Stimulated activated CD4-positive, alpha-beta T cell treated with anti-CD3 and anti-CD28 coated beads, Interleukin-1b, Interleukin-23, amount 100 ng/mL, for 1 hour (primary cell): Measurements from ENCODE around the gene ADAM22.

Source experiments
- DNase-seq, 2 donors: peaks; one replicate each; pipeline ENCODE4 v3.0.0-alpha.2; 2020; ENCODE audit warnings: low read depth in 2 of 2

The ADAM22 gene

DNA sequence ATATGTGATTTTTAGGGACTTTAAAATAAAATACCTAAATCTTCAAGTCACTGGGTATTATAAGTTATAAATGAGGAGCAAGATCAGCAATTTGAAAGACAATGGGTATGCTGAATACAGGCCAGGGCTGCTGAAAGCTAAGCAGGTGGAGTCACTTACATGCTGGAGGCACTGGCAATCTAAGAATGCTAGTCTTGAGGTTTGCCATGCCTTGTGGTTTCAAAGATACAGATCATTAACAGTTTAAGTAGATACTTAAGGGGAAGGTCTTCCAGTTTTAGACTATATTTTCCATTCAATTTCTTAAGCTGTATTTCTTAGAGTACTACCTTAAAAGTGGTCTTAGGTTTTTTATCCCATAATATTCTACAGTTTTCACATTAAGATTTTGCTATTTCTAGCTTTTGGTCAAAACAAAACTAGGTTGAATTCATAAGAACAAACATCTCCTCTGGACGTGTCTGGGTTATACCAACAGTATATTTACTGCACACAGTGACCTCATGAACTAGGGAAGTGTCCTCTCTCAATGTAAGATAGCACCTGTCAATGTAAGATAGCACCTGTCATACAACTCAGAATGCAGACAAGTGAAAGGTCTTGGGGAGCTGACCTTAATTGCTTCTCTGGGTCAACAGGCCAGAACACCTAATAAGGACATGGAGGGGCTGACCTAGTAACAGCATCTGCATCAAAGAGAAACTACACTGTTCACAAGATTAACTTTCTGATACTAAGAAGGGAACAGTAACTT lies 283.8 kb downstream of the ADAM22 start:
- no peak for DNase-seq

DNA sequence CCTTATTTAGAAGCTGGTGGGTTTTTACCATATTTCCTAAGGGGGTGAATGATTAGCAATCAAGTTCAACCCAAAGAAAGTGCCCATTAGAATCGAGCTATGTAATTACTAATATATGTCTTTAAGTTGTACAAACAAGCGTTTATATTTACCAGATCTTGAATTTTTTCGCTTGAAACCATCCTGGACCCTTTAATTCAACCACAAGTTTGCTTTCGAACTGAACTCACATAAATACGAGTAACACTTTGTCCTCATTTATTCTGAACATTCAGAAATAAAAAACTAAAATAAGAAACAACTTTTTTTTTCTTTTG lies 284.3 kb downstream of the ADAM22 start:
- DNase-seq: no peak

DNA sequence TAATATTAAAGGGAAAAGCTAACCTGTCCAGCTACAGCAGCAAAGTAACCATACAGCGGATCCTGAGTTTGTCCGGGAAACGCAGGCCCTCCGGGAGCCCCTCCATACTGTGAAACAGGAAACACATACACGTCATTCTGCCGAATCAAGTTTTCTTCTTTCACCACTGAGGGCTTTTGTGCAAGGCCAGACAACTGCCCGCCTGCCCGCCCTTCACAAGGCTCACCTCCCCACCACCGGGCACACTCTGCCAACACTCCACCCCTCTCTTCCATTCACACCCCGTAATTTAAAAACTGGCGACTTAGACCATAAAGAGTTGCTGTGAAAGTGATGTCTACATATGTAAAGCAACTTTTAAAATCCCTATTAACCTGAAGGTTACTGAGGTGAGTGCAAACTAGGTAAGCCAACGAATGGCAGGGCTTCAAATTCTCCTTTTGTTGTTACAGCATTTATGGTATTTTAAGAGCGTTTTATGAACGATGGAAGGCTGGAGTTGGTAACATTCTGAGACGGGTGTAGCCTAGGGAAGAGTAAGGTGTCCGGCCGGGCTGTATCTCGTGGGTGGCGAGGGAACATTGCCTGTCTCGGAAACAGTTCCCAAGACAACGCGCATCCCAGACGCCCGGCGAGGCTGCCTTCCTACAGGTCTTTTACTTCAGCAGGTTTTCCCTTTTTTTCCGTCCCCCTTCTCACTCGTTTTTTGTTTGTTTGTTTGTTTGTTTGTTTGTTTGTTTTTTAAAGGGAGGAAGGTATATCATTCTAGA lies 285.0 kb downstream of the ADAM22 start:
- DNase-seq: no peak

DNA sequence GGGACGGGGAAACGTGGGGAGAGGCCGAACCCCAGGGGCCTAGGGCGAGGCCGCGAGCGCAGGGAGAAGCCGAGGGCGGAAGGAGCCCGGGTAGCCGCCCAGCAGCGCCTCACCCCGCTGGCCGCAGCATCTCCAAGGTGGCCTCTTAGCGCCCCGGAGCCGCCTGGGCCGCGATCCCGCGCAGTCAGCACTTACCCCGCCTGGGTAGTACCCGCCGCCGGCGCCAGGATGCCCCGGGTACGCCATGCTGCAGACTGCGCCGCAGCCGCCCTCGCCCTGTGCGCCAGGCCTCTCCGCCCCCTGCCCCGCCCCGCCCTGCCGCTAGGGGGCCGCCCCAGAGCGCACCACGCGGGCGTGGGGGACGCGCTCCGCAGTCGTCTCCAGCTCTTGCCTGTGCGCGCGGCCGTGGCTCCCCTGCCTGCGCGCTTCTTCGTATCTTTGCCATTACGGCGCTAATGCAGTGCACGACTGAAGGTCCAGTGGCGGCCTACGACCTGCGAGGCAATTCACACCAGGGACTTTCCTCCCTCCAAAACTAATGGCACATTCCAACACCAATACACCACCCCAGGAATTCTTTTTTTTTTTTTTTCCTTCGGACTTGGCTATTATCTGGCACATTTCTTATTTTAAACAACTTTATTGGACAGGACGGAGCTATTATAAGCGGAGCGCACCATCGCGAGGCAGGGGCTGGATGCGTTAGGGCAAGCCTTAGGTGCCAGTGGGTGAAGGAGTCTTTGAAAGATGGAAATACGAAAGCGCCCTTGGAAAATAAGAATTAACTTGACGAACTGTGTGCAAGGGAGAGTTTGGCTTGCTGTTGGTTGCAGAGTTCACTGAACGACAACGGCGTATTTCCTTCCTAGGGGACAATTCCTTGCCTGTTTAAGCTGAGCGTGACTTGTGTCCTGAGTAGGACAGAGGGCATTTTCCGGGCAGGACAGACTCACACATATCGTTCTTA lies 286.0 kb downstream of the ADAM22 start, which contains the start of gene SRI:
Gene SRI, minus strand, starts transcription at position 258 of the 967 bp plus-strand sequence. Its CDS starts 12 bp downstream, at position 246.
- DNase-seq: peak; percentile 82 to 83

DNA sequence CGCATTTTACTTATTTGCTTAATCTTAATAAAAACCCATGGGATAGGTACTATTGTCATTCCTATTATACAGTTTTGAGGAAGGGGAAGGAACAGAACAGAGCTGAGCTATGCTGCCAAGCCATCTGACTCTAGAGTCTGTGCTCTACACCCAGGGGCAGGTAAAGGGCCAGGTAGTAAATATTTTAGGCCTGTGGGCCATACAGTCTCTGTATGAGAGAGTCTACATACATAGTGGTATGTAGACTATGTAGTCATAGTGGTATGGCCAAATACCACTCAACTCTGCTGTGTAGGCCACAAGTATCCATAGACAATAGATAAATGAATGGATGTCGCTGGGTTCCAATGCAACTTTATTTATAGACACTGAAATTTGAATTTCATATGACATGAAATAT lies 289.2 kb downstream of the ADAM22 start:
- no peak for DNase-seq

DNA sequence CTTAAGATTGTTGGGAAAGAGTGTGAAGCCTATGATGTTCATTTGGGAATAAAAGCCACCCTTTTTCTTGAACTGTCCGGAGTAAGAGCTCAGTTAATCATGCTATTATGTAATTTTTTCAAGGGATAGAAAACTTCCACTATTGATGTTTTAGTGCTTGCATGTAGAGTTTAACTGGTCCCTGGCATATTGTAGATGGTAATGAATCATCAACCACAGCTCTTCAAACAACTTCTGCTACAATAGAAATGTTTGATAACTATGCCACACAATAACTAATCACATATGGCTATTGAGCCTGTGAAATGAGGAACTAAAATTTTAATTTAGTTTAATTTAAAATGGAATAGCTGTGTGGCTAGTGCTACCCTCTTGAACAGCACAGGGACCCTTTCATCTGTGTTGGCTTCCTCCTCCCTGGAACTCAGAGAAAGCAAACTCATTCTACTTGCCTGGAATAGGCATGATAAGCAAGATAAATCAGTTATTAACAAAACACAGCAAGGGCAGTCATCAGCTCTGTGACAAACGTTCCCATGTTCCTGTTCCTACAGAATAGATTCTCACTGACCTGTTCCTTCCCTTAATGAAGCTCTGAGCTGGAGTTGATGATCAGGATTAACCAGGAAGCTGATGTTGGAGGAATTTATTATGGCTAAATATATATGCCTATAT lies 290.7 kb downstream of the ADAM22 start:
- DNase-seq: no peak

DNA sequence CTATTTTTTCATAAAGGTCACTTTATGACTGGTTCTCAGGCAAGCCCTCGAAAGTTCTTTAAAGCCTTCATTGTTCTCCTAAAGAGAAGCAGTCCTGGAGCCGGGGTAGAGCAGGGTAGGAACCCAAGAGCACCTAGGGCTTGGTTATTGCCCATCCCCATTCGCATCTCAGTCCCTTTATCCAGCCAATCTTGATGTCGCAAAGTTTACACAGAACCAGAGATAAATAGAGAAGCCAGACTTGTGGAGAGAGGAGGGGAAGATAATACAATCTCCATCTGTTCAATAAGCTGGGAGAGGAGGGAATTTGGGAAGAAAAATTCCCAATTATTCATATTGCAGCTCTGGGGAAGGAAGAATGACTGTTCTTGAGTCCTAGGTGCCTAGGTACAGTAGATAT lies 292.1 kb downstream of the ADAM22 start:
- DNase-seq: no peak

DNA sequence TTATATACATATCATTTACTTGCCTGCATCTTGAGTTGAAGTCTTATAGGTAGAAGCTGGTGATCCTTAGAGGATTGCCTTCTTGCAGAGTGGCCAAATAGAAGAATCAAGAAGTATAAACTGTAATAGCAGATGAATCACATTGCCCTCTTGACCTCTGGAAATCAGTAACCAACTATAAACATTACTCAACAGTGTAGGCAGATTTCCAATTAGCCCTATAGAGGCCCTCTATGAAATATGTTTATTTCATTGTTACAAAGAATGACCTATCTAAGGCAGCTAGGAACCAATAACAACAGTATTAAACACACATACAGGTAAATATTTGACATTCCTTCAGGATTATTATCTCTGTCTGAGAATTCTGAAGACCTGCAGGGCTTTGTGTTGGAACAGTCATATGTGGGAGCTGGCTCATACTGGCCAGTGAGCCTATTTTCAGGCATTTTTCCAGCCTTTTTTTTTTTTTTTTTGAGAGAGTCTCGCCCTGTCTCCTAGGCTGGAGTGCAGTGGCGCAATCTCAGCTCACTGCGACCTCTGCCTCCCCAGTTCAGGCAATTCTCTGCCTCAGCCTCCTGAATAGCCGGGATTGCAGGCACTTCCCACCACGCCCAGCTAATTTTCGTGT lies 292.9 kb downstream of the ADAM22 start:
- DNase-seq: no peak

DNA sequence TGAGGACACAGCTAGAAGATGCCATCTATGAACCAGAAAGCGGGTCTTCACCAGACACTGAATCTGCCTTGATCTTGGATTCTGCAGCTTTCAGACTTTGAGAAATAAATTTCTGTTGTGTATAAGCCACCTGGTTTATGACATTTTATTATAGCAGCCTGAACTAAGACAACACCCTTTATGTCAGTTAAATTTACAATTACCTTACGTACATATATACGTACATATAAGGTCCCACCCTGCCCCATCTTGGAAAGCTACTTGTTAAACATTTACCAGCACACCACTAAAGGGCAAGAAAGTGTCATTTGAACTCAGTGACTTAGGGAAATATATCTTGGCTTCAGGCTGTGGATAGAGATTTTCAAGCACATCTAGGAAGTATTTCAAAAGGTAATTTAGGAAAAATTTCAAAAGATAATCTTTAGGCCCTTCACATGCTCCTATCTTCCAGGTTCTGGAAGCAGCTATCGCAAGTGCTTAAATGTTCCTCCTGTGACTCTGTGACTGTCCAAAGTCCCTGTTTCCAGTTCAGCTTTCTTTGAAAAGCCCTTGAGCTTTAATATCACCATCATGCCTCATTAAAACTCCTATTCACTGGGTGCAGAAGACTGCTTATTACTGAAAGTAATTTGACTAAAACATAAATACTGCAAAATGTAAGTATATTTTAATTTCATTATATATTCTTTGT lies 295.4 kb downstream of the ADAM22 start:
- DNase-seq: no peak

DNA sequence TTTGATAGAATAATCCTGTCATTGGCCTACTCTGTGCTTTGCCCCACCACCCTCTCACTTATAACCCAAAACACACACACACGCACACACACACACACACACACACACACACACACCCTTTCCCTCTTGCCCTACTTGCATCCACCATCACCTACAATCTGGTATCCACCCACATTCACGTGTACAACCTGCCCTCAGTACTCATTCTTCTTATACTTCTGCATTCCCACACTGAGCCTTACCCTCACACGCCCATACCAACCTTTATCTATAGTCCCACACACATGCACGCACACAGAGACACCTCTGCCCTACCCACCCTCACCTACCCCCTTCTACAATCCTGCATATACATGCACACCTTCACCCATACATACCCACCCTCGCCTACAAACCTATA lies 296.6 kb downstream of the ADAM22 start:
- DNase-seq: no peak

DNA sequence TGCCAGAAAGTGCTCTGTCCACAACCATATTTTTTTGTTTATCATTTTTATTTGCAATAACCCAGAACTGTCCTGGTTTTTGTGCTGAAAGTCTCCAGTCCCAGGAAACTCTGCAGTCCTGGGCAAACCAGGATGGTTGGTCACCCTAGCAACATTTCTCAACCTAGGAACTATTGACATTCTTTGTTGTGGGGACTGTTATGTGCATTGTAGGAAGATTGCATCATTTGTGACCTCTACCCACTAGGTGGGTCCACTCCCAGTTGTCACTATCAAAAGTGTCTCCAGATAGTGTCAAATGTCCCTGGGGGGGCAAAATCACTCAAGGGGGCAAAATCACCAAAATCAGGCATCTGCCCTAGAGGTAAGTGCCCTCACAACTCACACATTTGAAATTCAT lies 299.8 kb downstream of the ADAM22 start:
- DNase-seq: no peak

DNA sequence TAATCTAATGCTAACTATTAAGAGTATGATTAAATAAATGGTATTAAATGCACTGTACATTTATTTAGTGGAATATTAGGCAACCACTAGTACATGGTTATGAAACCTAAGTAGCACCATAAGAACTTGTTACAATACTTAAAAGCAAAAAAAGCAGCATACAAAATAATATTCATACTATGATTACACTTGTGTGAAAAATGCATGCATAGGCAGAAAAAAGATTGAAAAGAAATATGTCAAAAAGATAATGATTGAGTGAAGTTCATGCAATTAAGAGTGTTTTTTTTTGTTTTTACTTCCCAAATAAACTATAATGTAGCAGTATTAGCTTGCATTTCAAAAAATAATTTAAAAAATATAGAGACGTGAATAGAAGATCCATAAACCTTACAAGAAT lies 305.8 kb downstream of the ADAM22 start:
- no peak for DNase-seq

DNA sequence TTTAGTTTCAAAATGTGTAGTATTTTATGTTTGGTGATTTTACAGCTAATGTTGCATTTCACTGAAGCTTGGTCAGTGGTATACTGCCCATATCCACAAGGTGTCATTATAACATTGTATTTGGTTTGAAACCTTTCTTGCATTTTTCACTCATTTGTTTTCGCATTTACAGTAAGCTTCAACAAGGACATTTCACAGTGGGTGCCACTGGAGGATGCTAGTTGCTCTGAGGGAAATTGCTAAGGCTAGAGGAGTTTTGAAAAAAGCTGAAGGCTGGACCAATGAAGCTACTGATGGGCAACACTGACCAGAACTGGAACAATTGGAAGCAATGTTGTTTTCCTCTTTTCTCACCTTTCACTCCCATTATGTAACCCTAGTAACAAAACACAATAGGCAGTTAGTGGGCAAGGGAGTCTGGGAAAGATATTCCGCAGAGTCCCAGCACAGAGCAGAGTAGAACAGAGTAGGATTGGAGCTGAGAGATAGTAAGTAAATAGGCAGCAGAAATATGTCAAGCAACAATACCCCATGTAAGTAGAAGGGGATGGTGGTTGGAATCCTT lies 309.4 kb downstream of the ADAM22 start:
- no peak for DNase-seq

DNA sequence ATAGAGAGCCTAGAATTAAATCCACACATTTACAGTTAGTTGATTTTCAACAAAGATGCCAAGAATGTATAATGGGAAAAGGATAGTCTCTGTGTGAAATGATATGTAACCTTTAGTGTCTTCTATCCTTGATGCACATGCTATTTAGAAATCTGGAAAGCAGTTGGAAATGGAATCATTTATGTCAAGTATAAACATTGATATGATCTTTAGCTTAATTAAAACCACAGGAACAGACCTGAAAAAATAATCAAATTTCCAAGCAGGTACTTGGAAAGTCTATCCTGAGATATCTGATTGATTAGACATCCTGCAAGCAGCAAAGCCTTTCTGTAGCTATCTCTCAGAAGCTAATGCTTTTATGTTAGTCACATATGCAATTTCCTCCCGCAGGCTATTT lies 310.2 kb downstream of the ADAM22 start:
- DNase-seq: no peak
